SK-N-SH treated with all-trans-retinoic acid at 6 μM for 48 hours (cell line): ENCODE results near the gene NEIL3.

ENCODE experiments used
- BACH2 ChIP-seq: fragments of 250-450 bp; sonication (Bioruptor Pico); IDR thresholded peaks from 2 replicates; pipeline ENCODE4 v1.9.0; 2021; ENCODE audit warnings: mild to moderate bottlenecking, borderline replicate concordance
- CREB5 ChIP-seq: fragments of 250-450 bp; sonication (Bioruptor Pico); IDR thresholded peaks from 2 replicates; pipeline ENCODE4 v1.5.1; 2020; ENCODE audit warnings: low read depth, mild to moderate bottlenecking, moderate library complexity
- ISL1 ChIP-seq: fragments of 250-450 bp; sonication (Bioruptor Pico); IDR thresholded peaks from 2 replicates; pipeline ENCODE4 v2.1.2; 2022; ENCODE audit warnings: mild to moderate bottlenecking, moderate library complexity
- PATZ1 ChIP-seq: fragments of 250-450 bp; sonication (Bioruptor Pico); IDR thresholded peaks from 2 replicates; pipeline ENCODE4 v1.8.0; 2020; ENCODE audit warnings: mild to moderate bottlenecking, moderate library complexity, borderline replicate concordance
- ZFP30 ChIP-seq: fragments of 450-650 bp; formaldehyde crosslinking; IDR thresholded peaks from 2 replicates; pipeline ENCODE4 v1.5.0; 2022; ENCODE audit warnings: mild to moderate bottlenecking, moderate library complexity
- ZNF565 ChIP-seq: fragments of 450-650 bp; formaldehyde crosslinking; conservative IDR thresholded peaks from 2 replicates; pipeline ENCODE4 v1.5.0; 2020; ENCODE audit warnings: low read depth, mild to moderate bottlenecking, moderate library complexity

- TF ChIP-seq BACH2 (CRISPR knock-in tag), result no peak
- no peak for TF ChIP-seq ZNF565 (CRISPR knock-in tag)
- no peak for TF ChIP-seq ISL1 (CRISPR knock-in tag)
- TF ChIP-seq PATZ1 (CRISPR knock-in tag), result no peak
- TF ChIP-seq ZFP30 (CRISPR knock-in tag), result no peak
- TF ChIP-seq CREB5, result no peak
Measured at GRCh38 chr4:177356921-177357320, 47.2 kb downstream of the NEIL3 start.
